Esophagus squamous epithelium (tissue), 4 donors: ENCODE results near the gene BABAM2.

Experiments
- CTCF ChIP-seq, 6 experiments: fragments of 450-650 bp in 4 of 6; fragments of 200-600 bp in 2 of 6; sonication (generic) in 2 of 6; IDR thresholded peaks; one replicate each; pipeline ENCODE4 v1.5.1; 2016 to 2019; ENCODE audit warnings: antibody characterized with exemption in 6 of 6, mild to moderate bottlenecking in 4 of 6, moderate library complexity in 4 of 6
- POLR2A ChIP-seq, 4 donors: fragments of 450-650 bp; IDR thresholded peaks; one replicate each; pipeline ENCODE4 v1.6.1; 2017; ENCODE audit warnings: antibody characterized with exemption in 4 of 4, mild to moderate bottlenecking in 4 of 4, moderate library complexity in 3 of 4

GRCh38 chr2:28142386-28142785 is 251.9 kb downstream of the BABAM2 start:
- no peak for TF ChIP-seq POLR2A (IDR thresholded peaks at IDR 0.05)
- TF ChIP-seq CTCF (IDR thresholded peaks at IDR 0.05), result no peak
